HT1080 (cell line): ENCODE measurements around the gene ZNF628. TPM values are rescaled to one million over a fixed set of nuclear protein-coding genes. Genes with fewer than 3 reads are reported as not detected.
"Not testable (repeated sequence)": the region's sequence is repeated elsewhere in the genome, so short reads cannot be mapped to it uniquely, and the experiment has no call there.

ENCODE experiments used
- DNase-seq: peaks from one replicate; pipeline ENCODE4 v3.0.0-alpha.2; 2015; ENCODE audit warnings: low read depth
- polyA plus RNA-seq, 2 experiments: library from polyadenylated mRNA; depleted of rRNA; stranded (reverse); fragments of >200 nt; gene quantifications; 2 replicates each; pipeline ENCODE4 v1.2.3, GENCODE V29; 2015
- total RNA-seq: library from RNA; depleted of rRNA; stranded (reverse); fragments of >200 nt; shearing (Covaris generic); gene quantifications from 2 replicates; pipeline ENCODE4 v1.2.3, GENCODE V29; 2014; rRNA removed

The ZNF628 gene
- 2.4 and 4.6 TPM in 2 replicates for total RNA-seq
- polyA plus RNA-seq (2015; cell fraction: cytosol; rRNA removed): 5.4 and 7.1 TPM in 2 replicates
- 4.0 TPM in 2 replicates for polyA plus RNA-seq (2015; cell fraction: nucleus; rRNA removed)

DNA sequence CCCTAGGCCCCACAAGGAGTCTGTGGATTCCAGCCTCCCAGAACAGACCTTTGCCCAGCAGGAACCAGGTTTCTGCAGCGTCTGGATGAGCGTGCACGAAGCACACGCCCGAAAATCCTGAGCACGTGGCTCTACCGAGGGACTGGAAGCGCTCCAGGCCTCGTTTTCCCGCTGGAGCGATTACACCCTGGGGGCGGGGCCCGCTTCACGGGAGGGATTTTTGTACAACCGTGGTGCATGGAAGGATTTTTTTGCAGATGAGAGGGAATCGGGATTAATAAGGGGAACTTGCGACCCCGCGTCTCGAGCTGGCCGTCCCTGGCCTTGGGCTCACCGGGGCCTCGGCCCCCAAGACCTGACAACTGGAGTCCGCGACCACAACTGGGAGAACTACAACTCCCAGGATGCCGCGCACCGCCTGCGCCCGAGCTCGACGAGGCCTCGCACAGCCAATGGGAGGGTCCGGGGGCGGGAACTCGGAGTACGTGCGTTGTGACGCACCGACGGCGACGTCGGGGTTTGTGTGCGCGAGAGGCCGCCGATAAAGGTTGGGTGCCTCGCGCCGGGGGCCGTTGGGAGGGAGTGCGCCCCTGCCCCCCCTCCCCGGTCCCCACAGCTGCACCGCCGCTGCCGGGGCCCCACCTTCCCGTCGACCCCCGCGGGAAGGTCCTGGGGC, at the start of gene ZNF628:
Gene ZNF628 (plus strand): TSS at position 518 of the 676 bp plus-strand sequence. CDS start 3,294 bp downstream, outside the sequence.
- DNase-seq: peak; percentile 95

- DNase-seq: no peak
Observed at GRCh38 chr19:55431183-55431582, 45.2 kb upstream of the ZNF628 start.

DNA sequence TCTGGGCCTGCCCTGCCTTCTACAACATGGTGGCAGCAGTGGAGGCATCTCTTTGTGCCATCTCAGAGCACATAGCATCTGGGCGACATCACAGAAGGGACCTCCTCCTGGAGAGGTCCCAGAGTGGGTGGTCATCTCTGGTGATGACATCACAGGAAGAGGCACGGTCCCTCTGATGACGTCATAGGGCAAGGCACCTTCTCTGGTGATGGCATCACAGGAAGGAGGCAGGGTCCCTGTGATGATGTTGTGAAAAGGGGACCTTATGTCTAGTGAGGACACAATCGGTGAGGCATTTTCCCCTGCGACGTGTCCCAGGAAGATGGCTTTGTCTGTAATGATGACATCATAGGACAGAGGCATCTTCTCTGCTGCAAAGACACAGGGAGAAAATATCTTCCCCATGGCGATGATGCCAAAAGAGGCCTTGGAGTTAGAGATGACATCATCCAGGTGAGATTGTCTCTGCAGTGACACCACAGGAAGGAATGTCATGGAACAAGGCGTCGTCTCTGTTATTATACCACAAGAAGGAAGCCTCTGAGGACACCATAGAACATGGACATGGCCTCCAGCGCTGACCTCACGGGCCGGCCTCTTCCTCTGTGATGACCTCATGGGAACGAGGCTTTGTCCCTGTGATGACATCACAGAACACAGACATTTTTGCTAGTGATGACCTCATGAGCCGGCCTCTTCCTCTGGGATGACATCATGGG, 44.0 kb upstream of the ZNF628 start:
- no peak for DNase-seq

DNA sequence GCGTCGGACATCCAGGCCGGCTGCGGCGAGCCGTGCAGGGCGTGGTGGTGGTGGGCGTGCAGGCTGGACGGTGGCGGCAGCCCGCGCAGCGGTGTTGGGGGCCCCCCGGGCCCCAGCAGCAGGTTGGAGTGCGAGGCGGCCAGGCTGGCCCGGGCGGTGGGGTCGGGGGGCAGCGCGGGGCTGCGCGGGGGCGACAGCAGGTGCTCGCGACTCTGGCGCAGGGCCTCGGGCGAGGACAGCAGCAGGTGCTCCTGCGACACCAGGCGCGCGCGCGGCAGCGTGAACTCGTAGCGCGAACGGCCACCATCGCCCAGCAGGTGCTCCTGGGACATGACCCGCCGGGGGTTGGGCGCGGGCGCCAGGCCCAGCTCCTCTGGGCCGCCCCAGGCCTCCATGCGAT, 43.1 kb upstream of the ZNF628 start:
- DNase-seq: no peak

- DNase-seq: no peak
Observed at GRCh38 chr19:55434356-55434919, 42.0 kb upstream of the ZNF628 start.

DNA sequence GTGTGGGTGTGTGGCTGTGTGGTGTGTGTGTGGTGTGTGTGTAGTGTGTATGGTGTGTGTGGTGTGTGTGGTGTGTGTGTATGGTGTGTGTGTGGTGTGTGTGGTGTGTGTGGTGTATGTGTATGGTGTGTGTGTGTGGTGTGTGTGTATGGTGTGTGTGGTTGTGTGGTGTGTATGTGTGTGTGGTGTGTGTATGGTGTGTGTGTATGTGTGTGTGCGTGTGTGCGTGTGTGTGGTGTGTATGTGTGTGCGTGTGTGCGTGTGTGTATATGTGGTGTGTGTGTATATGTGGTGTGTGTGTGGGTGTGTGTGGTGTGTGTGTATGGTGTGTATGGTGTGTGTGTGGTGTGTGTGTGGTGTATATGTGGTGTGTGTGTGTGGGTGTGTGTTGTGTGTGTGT, 41.4 kb upstream of the ZNF628 start:
- DNase-seq: no peak

DNA sequence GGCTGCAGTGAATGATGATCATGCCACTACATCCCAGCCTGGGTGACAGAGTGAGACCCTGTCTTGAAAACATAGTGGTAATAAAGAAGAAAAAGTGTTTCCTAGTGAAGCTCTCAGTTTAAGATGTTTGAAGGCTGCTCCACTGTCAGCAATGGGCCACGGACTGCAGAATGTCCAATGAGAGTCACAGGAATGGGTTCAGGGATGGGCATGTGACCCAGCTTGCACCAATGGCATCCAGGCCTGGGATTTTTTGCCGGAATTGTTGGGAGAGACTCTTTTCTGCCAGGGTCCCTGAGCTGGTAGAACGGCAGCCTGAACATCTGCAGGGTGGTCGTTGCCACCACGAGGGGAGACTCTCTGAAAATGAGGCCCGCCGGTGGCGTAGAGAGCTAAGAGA, 39.6 kb upstream of the ZNF628 start:
- no peak for DNase-seq

DNA sequence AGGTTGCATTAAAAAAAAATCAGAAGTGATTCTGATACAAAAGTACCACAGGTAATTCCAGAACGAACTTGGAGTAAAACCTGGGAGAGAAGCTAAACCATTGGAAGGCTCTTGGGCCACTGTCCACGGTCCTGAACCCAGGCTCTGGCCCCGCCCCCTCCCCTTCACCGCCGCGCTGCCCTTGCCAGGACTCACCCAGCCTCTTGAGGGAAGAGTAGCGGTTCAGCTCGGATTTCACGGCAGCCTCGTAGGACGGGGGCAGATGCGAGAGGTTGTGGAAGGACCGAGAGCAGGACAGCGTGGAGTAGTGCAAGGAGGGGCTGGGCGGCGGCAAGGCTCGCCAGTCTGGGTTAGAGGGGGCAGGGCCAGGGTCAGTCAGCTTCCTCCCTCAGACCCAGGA, 39.0 kb upstream of the ZNF628 start:
- peak; percentile 67 for DNase-seq

DNA sequence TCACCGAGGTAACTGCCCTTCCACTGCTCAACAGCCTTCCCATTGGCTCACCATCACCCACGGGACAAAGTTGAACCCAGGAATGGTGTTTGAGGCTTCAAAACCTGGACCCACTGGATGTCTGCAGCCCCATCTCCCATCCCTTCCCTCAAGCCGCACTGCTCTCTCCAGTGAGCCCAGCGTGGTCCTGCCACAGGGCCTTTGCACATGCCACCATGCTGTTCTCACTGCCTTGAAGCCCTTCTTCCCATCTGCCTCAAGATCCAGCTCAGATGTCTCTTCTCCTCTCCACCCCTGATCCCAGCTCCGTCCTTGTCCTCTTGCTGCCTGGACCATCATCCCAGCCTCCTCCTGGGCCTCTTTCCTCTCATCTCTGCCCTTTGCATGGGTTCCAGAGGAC, 37.4 kb upstream of the ZNF628 start:
- DNase-seq: no peak

DNA sequence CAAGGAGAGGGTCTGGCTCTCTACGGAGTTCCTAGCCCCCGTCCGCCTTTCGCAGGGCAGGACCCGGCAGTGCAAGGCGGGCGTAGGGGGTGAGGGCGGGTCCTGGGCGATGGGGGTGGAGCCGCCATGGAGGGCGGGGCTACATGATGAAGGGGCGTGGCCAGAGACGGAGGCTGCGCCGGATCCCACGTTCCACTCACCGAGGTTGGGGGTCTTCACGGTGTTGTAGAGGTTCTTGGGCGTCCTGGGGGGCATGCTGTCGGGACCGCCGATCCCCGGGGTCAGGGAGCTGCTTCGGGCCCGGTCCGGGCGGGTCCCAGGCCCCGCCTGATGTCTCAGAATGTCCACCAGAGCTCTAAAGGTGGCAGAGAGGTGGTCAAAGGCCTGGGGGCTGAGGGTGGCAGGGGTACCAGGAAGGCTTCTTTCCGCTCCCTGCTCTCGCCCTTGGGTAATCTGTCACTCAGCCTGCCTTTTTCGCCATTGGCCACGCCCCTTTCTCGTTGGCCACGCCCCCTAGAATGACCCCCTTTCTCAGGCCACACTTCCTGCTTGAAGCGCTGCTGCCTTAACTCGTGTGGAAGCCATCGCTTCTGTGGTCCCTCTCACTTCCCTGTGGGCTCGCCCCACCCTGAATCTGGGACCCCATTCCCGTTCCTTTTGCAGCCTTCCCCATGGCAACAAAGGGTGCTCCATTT, 35.9 kb upstream of the ZNF628 start:
- no peak for DNase-seq

DNA sequence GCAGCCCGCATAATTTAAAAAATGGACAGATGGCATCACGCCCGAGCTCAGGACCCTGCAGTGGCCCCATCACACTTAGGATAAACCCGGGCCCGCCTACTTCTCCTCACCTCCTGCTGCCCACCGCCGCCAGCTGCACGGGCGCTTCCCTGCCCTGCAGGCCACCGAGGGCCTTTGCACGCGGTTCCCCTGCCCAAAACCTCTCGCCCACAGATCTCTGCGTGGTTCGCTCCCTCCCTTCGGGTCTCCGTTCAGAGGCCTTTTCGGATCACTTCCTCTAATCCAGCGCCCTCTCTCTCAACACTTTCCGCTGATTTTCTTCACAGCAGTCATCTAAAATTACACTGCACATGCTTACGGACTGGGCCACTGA, 35.1 kb upstream of the ZNF628 start:
- DNase-seq: no peak

GRCh38 chr19:55441692-55442321, 34.6 kb upstream of the ZNF628 start:
- DNase-seq: no peak

GRCh38 chr19:55442372-55442961, 34.0 kb upstream of the ZNF628 start:
- DNase-seq: no peak

DNA sequence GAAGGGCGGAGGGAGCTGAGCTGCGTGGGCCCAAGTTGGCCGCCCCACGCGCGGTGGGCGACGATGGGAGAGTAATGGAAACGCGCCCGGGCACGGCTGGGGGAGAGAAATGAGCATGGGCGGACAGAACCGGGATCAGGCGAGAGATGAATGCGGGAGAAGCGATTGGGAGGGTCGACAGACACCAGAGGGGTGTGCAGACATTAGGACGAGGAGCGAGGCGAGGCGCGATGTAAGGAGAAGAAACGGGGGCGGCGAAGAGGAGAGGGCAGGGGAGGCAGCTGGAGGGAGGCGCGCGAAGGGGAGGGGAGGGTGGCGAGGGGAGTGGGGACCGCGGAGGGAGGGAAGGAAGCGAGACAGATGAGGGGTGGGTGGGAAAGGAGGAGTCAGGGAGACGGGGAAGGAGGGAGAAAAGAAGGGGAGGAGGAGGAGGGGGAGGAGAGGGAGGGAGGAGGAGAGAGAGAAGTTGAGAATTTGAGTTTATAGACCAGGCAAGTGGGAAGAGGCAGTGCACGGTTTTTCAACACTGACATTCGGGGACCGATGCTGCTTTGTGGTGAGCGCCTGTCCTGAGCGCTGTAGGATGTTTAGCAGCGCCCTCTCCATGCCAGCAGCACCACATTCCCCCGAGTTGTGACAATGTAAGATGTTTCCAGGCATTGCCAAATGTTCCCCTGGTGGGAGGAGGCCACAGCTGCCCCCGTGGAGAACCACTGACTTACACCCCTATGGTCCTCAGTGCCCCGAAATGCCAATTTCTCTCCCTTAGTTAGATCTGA, 33.2 kb upstream of the ZNF628 start, which contains the start of gene SHISA7:
Gene SHISA7 (minus strand): TSS at position 256 of the 779 bp plus-strand sequence. CDS start 437 bp downstream, outside the sequence.
- DNase-seq: no peak

- DNase-seq: no peak
Observed at GRCh38 chr19:55443824-55444480, 32.5 kb upstream of the ZNF628 start.

DNA sequence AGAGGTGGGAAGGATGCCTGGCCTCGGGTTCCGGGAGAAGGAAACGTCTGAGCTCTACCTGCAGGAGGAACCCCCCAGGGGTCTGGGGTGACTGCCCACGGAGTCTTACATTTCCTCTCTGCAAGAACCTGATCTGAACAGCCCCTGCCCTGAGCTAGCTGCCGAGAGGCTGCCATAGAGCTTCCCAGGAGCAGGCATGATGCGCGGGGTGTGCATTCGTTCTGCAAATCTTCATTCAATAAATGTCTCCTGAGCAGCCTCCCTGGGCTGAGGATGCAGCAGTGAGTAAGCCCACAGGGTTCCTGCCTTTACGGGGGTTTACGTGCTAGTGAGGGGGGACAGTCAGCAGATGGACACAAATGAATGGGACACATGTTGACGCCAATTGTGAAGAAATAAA, 31.8 kb upstream of the ZNF628 start:
- DNase-seq: no peak

DNA sequence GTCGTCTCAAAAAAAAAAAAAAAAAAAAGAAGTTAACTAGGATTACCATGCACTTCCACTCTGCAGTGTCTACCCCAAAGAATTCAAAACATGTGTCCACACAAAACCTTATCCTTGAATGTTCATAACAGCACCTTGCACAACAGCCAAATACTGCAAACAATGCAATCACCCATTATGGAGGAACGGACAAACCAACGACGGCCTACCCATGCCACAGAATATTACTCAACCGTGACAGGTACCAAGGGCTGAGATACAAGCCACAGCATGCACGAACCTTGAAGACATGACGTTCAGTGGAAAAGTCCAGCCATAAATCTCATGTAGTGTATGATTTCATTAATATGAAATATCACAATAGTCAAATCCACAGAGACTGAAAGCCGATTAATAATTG, 30.4 kb upstream of the ZNF628 start:
- DNase-seq: no peak

DNA sequence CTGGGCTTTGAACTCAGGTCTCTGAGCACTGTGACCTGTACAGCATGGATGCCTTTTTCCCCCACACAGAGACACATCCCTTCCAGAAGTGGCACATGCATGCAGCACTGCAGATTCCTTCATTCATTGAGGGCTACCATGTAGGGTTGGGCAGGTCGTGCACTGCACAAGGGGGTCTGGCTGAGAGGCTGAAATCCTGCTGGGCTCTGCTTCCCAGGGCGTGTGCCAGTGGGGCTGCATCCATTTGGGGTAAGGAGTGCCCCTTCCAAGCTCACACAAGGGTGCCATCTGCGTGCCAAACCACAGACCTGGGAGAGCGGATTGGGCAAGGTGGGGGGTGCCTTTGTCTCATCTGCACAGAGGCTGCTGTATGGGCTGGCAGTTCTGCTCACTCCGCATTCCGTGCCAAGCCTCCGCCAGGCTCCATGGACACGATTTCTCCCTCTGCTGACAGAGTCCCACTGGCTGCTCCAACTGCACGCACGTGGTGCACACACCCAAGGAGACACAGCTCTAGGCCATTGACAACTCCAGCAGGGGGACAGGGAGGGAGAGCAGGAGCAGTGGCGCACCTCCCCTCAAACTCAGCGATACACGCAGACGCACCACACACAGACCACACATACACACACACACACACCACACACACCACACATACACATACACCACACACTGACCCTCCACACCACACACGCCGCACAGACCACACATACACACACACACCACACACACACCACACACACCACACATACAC, 28.8 kb upstream of the ZNF628 start:
- peak; percentile 36 for DNase-seq

- DNase-seq: not testable (repeated sequence)
Observed at GRCh38 chr19:55448175-55448490, 28.3 kb upstream of the ZNF628 start.
